ENCODE results near the gene PTPN1. TPM values are rescaled to one million over a fixed set of nuclear protein-coding genes. Genes with fewer than 3 reads are reported as not detected.

Gene PTPN1
- total and polyA plus RNA-seq, 2 of the 4 experiments (the other 2 are of a cell fraction) = 31.7 to 37.4 TPM

DNA sequence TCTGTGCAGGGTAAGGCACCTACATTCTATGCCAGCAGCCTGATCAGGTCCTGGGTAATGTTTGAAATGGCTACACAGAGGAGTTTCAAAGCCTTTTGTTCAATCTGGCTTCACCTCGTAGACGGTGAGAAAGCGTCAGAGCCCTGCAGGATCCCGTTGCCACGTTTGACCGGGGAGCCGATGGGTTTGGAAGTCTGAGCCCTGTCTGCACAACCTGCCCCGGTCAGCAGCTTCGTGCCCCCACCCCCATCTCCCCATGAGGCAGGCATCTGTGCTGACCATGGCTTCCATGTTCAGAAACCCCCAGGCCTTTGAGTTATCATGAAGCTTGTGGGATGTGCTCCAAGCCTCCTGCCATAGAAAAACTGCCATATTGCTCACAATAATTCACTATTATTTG, 63.9 kb downstream of the PTPN1 start:
- no peaks in the 10 kb centered on the region for H3K27me3 ChIP-seq (ENCODE audit: control insufficient read depth, insufficient read depth, low read length)
- no peak overlapping the region for H2AK5ac ChIP-seq (ENCODE audit: low read depth, low read length)
- 79% methylated on average over 6 of the region's 9 CpGs; no CpG with 5 or more reads in 1 of the 2 experiments for WGBS, 2 experiments (ENCODE audit: extremely low coverage in 2 of 2, insufficient read length in 1 of 2)
- peaks cover 26% of the 10 kb centered on the region for H3K9me1 ChIP-seq (ENCODE audit: insufficient read depth, low read length)
- H4K91ac ChIP-seq (ENCODE audit: insufficient read depth, low read depth, low read length) = no peak overlapping the region
- peaks cover 40% of the 10 kb centered on the region for H4K20me1 ChIP-seq (ENCODE audit: insufficient read depth, low read length)
- 0 out of 2 replicates have a peak overlapping the region, but pooled peaks have one; percentile 29 for H3K23ac ChIP-seq (ENCODE audit: low read depth, low read length)
- H2BK120ac ChIP-seq (ENCODE audit: low read depth, low read length) = no peak overlapping the region
- in situ Hi-C loops (cut with MboI; ENCODE audit: low sequenced_read_pairs) = loop anchor here (5.0 kb wide), 1 partner anchor 62 kb away; the partner anchor contains the start of gene PTPN1
- no peak overlapping the region for H2BK15ac ChIP-seq (ENCODE audit: low read depth, low read length)
- BruUV-seq (replicated peaks) = no TSS peak
- CTCF ChIA-PET = interaction anchor here (1.2 kb wide), 1 partner anchor 389 kb away, joined by 4 read pairs; no protein-coding TSS in a partner anchor
- H2AK9ac ChIP-seq (replicated peaks; ENCODE audit: low read depth, low read length, poor library complexity) = no peak overlapping the region
- H3K4me1 ChIP-seq (ENCODE audit: control insufficient read depth, insufficient read depth, low read length) = peaks cover 15% of the 10 kb centered on the region
- no peak overlapping the region for H2BK20ac ChIP-seq (ENCODE audit: low read depth, low read length)
- intact Hi-C loops (cut with micrococcal nuclease) = no loop called here
- no peak overlapping the region for H3K18ac ChIP-seq (ENCODE audit: low read depth, low read length)
- peaks cover 39 to 84% of the 10 kb centered on the region in 2 experiments for H3K79me1 ChIP-seq (ENCODE audit: low read depth in 1 of 2, low read length in 2 of 2)
- no peak overlapping the region for H3K56ac ChIP-seq (ENCODE audit: extremely low read depth, insufficient read depth, low read length)
- TF ChIP-seq RFX5 (IDR thresholded peaks at IDR 0.05; ENCODE audit: low read depth, low read length) (no peak), CHD1 (IDR thresholded peaks at IDR 0.05; ENCODE audit: low read depth, low read length) (no peak), FOS (IDR thresholded peaks at IDR 0.05; ENCODE audit: low read depth, low read length) (no peak), RAD21 (IDR thresholded peaks at IDR 0.05; ENCODE audit: low read length) (no peak), CEBPB (IDR thresholded peaks at IDR 0.05; ENCODE audit: low read depth, low read length) (no peak)
- TF ChIP-seq, protein P1, sequence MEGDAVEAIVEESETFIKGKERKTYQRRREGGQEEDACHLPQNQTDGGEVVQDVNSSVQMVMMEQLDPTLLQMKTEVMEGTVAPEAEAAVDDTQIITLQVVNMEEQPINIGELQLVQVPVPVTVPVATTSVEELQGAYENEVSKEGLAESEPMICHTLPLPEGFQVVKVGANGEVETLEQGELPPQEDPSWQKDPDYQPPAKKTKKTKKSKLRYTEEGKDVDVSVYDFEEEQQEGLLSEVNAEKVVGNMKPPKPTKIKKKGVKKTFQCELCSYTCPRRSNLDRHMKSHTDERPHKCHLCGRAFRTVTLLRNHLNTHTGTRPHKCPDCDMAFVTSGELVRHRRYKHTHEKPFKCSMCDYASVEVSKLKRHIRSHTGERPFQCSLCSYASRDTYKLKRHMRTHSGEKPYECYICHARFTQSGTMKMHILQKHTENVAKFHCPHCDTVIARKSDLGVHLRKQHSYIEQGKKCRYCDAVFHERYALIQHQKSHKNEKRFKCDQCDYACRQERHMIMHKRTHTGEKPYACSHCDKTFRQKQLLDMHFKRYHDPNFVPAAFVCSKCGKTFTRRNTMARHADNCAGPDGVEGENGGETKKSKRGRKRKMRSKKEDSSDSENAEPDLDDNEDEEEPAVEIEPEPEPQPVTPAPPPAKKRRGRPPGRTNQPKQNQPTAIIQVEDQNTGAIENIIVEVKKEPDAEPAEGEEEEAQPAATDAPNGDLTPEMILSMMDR (conservative IDR thresholded peaks at IDR 0.05; ENCODE audit: low read depth, low read length) = no peak
- H3K27ac ChIP-seq (ENCODE audit: insufficient read depth, low read length) = no peak overlapping the region
- H3K9ac ChIP-seq (ENCODE audit: low read depth, low read length) = no peak overlapping the region; the same call in 1 of the 2 replicates
- H2AFZ ChIP-seq (replicated peaks; ENCODE audit: low read length, poor library complexity) = no peak overlapping the region
- peaks cover 54% of the 10 kb centered on the region for H3K36me3 ChIP-seq (ENCODE audit: control insufficient read depth, insufficient read depth, low read length)
- H4K8ac ChIP-seq (ENCODE audit: low read depth in 2 of 2, low read length in 2 of 2) = no peak overlapping the region
- H3K4ac ChIP-seq (ENCODE audit: low read depth, low read length) = no peak overlapping the region
- H3K4me3 ChIP-seq (ENCODE audit: insufficient read depth, low read depth, low read length) = no peak overlapping the region
- no peak for DNase-seq
- H2BK5ac ChIP-seq (ENCODE audit: low read depth, low read length, poor library complexity, severe bottlenecking) = no peak overlapping the region
- H3K14ac ChIP-seq (replicated peaks; ENCODE audit: low read depth, low read length) = no peak overlapping the region
- no peak for ATAC-seq (ENCODE audit: low read depth)
- POLR2A ChIA-PET (ENCODE audit: unreplicated experiment) = no interaction called here
- no peak overlapping the region for H3K4me2 ChIP-seq (ENCODE audit: low read depth, low read length)
- H4K5ac ChIP-seq (ENCODE audit: low read depth, low read length) = no peak overlapping the region
- dilution Hi-C loops (cut with HindIII; ENCODE audit: low sequenced_read_pairs, unreplicated experiment) = no loop called here
- no peaks in the 10 kb centered on the region for H3K9me3 ChIP-seq (ENCODE audit: control insufficient read depth, insufficient read depth, low read length)
